WTC11 (cell line): Measurements from ENCODE around the gene ADCY5.

ENCODE experiments used
- ATF6 ChIP-seq: sonication (generic); formaldehyde crosslinking; IDR thresholded peaks from 2 replicates; pipeline ENCODE4 v1.8.1; 2023; ENCODE audit warnings: mild to moderate bottlenecking, missing genetic modification reagents
- ETV6 ChIP-seq: sonication (generic); formaldehyde crosslinking; IDR thresholded peaks from 2 replicates; pipeline ENCODE4 v1.8.1; 2022; ENCODE audit warnings: mild to moderate bottlenecking, missing genetic modification reagents
- IRF1 ChIP-seq: sonication (generic); formaldehyde crosslinking; IDR thresholded peaks from 2 replicates; pipeline ENCODE4 v1.8.0; 2023; ENCODE audit warnings: missing genetic modification reagents
- JUN ChIP-seq: sonication (generic); formaldehyde crosslinking; IDR thresholded peaks from 2 replicates; pipeline ENCODE4 v1.8.0; 2023; ENCODE audit warnings: mild to moderate bottlenecking, missing genetic modification reagents
- NR3C1 ChIP-seq: sonication (generic); formaldehyde crosslinking; conservative IDR thresholded peaks from 2 replicates; pipeline ENCODE4 v1.8.1; 2023; ENCODE audit warnings: low read depth, mild to moderate bottlenecking, missing genetic modification reagents
- SOX15 ChIP-seq: fragments of 250-450 bp; sonication (Bioruptor Pico); IDR thresholded peaks from 2 replicates; pipeline ENCODE4 v1.9.0; 2021; ENCODE audit warnings: mild to moderate bottlenecking
- SP1 ChIP-seq: sonication (generic); formaldehyde crosslinking; conservative IDR thresholded peaks from 2 replicates; pipeline ENCODE4 v1.8.1; 2022; ENCODE audit warnings: missing genetic modification reagents
- ZNF416 ChIP-seq: fragments of 250-450 bp; sonication (Bioruptor Pico); IDR thresholded peaks from 2 replicates; pipeline ENCODE4 v1.9.0; 2021; ENCODE audit warnings: mild to moderate bottlenecking, inconsistent platforms
- TF ChIP-seq, protein P1 (sequence below): fragments of 200-600 bp; IDR thresholded peaks from 2 replicates; pipeline ENCODE4 v1.8.0; 2022; ENCODE audit warnings: antibody characterized with exemption
- TF ChIP-seq, protein P2 (sequence below): sonication (generic); formaldehyde crosslinking; IDR thresholded peaks from 2 replicates; pipeline ENCODE4 v1.8.1; 2023; ENCODE audit warnings: mild to moderate bottlenecking, moderate library complexity, missing genetic modification reagents

DNA sequence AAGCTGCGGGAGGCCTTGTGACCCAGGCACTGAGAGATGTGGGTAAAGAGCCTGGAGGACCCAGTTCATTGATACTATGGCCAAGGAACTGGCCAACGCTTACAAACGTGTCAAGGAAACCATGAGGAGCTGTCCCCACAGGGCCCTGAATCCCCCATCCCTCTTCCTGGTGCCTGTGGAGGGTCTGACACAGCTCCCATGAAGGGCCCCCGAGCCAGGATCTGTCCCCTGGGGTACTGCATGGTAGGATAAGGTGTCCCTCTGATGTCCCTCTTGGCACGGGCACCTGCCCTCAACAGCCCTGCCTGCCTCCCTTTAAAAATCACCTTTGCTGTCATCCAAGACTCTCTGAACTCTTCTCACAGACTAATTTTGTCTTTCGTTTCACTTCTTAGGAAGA is 122.4 kb downstream of the ADCY5 start:
- TF ChIP-seq, protein P1, sequence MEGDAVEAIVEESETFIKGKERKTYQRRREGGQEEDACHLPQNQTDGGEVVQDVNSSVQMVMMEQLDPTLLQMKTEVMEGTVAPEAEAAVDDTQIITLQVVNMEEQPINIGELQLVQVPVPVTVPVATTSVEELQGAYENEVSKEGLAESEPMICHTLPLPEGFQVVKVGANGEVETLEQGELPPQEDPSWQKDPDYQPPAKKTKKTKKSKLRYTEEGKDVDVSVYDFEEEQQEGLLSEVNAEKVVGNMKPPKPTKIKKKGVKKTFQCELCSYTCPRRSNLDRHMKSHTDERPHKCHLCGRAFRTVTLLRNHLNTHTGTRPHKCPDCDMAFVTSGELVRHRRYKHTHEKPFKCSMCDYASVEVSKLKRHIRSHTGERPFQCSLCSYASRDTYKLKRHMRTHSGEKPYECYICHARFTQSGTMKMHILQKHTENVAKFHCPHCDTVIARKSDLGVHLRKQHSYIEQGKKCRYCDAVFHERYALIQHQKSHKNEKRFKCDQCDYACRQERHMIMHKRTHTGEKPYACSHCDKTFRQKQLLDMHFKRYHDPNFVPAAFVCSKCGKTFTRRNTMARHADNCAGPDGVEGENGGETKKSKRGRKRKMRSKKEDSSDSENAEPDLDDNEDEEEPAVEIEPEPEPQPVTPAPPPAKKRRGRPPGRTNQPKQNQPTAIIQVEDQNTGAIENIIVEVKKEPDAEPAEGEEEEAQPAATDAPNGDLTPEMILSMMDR = no peak
- TF ChIP-seq NR3C1 (CRISPR knock-in tag) = no peak
- no peak for TF ChIP-seq ETV6 (CRISPR knock-in tag)
- no peak for TF ChIP-seq SOX15 (CRISPR knock-in tag)
- TF ChIP-seq SP1 (CRISPR knock-in tag) = no peak
- TF ChIP-seq IRF1 (CRISPR knock-in tag) = no peak
- no peak for TF ChIP-seq JUN (CRISPR knock-in tag)
- TF ChIP-seq, protein P2, sequence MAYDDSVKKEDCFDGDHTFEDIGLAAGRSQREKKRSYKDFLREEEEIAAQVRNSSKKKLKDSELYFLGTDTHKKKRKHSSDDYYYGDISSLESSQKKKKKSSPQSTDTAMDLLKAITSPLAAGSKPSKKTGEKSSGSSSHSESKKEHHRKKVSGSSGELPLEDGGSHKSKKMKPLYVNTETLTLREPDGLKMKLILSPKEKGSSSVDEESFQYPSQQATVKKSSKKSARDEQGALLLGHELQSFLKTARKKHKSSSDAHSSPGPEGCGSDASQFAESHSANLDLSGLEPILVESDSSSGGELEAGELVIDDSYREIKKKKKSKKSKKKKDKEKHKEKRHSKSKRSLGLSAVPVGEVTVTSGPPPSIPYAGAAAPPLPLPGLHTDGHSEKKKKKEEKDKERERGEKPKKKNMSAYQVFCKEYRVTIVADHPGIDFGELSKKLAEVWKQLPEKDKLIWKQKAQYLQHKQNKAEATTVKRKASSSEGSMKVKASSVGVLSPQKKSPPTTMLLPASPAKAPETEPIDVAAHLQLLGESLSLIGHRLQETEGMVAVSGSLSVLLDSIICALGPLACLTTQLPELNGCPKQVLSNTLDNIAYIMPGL (CRISPR knock-in tag) = no peak
- TF ChIP-seq ATF6 = no peak
- no peak for TF ChIP-seq ZNF416 (CRISPR knock-in tag)
